ENCODE measurements around the gene LTBP3.
"Not testable (repeated sequence)": the region's sequence is repeated elsewhere in the genome, so short reads cannot be mapped to it uniquely, and the experiment has no call there.

GRCh38 chr11:65523631-65523968 is 34.6 kb downstream of the LTBP3 start:
- TF ChIP-seq CTCF (conservative IDR thresholded peaks at IDR 0.05; ENCODE audit: low read depth, low read length); EZH2 (IDR thresholded peaks at IDR 0.05; ENCODE audit: borderline replicate concordance, low read depth, low read length, poor library complexity, severe bottlenecking): not testable (repeated sequence)
